Measurements from ENCODE around the gene ZC3H13.

Gene ZC3H13

DNA sequence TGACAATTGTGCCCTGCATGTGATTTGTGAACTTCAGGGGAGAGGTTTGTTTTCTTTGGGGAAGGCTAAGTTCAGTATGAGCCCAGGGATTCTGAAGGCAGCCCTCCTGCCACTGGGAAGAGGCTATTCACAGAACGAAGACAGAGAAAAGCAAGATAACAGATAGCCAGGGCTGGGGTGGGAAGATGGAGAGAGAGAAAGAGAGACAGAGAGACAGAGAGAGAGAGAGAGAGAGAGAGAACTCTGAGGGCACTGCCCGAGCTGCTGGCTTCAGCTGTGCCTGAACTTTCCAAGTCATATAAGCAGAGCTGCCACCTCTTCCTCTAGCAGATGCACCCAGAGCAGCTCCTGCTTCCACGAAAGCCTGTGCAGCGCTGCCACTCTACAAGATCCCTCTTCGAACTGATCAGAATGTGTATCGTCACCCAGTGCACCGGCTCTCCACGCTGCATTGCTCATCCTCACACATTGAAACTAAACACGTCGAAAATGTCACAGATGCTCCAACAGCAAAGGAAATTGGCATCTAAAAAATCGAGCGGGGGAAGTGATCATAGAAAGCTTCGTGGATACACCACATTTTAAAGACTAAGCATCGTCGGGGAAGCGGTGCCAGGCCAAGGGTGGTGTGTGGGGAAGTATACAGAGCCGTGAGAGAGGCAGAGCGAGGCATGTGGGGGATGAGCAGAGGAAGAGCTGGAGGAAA is 119.2 kb downstream of the ZC3H13 start:
- no peak for DNase-seq

- peak; percentile 60 to 71 (median 65) for DNase-seq
Measured at GRCh38 chr13:45932676-45933075, 119.9 kb downstream of the ZC3H13 start.

- DNase-seq, result no peak
Measured at GRCh38 chr13:45932172-45932571, 120.4 kb downstream of the ZC3H13 start.

DNA sequence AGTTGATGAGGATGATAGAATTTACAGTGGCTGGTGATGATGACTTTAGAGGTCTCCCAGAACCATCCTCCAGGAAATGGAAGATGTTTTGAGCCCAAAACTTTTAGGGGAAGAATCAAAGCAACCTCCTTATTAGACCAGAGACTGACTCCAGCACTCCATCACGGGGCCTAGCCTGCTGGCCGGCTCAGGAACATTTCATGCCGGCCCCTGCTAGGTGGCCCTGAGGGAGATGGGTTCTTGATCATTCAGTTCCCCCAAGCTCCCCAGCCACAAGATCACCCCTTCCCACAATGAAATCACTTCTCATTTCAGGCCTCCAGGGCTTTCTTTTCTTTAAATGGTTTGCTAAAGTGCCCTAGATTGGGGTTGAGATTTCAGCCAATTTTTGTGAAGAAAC is 121.3 kb downstream of the ZC3H13 start:
- DNase-seq, result no peak

- DNase-seq, result no peak
Measured at GRCh38 chr13:45930177-45930576, 122.4 kb downstream of the ZC3H13 start.

DNA sequence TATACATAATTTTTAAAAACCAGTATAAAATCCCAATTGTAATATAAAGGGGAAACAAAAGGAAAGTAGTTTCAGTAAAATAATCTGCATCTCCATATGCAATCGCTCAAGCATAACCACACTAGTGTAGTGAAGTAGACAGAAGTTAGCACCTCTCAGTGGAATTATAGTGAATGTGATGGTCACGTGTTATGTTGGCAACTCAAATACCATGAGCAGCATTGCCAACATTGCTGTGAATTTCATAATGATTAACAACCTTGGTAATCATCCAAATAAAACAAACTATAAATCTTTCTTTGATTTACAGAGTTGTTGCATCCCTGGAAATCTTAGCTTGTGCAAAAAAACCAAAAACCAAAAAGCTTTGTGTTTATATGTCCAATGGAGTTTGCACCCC is 123.7 kb downstream of the ZC3H13 start:
- no peak for DNase-seq

DNA sequence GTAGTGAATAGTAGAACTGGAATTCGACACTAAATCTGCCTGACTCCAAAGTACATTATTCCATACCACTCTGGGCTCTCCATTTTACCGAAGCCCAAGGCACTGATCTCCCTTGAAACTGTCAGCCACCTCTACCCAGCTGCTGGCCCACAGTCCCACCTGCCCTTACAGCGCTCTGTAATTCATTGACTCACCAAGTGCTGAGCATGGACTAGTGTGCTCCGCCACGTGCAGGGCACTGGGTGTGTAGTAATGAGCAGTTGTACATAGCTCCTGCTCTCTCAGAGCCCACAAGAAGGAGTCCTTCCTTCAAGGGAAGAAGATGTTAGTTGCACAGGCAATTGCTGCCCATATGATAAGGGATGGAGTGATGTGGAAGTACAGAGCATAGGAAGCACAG is 124.4 kb downstream of the ZC3H13 start:
- no peak for DNase-seq

- no peak for DNase-seq
Measured at GRCh38 chr13:45926741-45927140, 125.8 kb downstream of the ZC3H13 start.

DNA sequence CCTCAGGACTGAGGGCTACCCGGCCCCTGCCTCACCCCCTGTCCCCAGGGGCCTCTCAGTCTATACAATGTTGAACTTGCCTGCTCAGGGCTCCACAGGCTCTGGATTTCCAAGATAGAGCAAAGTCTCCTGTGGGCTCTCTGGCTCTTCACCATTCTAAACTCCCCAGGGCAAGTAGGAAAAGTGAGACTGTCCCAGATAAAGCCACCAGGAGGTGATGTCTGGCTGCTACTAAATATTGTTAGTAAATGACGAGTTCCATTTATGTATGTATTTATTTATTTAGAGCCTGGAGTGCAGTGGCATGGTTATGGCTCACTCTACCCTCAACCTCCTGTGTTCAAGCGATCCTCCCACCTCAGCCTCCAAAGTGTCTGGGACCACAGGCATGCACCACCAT is 127.4 kb downstream of the ZC3H13 start:
- DNase-seq, result peak in 2 of 3 donors; percentile 21 to 38

GRCh38 chr13:45921162-45921736 is 131.3 kb downstream of the ZC3H13 start:
- DNase-seq, result no peak

DNA sequence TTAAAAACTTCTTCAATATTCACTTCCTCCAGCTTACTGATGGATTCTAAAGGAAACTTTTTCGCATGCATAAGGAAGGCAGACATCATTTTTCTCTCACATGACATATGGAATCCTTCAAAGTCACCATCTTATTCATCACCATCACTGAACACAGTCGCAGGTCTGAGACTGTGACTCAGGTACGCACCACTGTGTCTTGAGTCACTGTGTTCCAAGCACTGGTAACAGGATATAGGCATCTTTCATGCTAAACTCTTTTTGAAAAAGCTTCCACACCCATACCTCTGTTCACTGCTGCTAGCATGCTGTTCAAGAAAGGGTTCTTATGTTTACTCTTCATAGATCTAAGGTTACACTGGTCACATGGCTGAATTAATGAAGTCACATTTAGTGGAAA is 133.9 kb downstream of the ZC3H13 start:
- DNase-seq, result no peak

DNA sequence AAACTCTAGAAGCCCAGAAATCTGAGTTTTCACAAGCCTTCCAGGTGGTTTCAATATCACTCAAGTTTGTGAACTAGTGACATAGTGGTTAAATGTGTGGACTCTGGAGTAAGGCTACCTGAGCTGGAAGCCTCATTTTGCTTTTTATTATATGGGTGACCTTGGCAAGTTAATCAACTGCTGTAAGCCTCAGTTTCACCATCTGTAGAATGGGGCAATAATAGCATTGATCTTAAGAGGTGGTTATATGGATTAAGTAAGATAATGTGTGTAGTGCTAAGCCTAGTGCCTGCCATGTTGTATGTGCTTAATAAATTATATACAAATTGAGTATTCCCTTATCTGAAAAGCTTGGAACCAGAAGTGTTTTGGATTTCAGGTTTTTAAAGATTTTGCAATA is 135.5 kb downstream of the ZC3H13 start:
- DNase-seq, result no peak

DNA sequence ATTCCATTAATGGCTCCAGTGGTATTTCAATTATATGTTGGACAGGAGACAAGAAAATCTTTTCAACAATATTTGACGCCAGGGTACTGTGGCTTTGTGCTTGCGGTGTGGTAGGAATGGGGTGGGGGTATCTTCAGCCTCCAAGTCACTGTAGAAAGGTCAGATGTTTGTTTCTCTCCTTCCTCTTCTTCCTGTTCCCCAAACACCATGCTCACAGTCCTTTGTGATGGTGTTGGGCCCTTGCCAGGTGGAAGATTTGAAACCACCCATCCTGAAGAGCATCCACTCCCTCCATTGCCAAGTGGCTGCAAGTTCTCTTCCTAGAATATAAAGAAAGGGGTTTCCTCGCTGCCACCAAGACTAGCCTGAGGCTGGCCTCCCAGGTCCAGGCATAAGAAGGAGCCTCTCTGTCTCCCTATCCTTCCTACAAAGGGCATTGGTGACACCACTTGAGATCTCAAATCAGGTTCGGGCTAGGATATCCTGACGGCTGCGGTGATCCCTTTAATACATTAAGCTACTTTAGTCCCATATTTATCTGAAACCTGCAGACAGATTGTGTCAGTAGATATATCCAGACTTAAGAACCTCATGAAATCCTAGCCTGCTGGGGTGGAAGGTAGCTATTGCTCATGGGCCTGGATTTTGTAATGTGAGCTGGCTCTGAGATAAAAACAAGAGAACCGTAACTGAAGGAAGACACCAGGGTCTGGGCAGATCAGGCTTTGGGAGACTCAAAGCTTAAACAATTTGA is 136.7 kb downstream of the ZC3H13 start:
- no peak for DNase-seq

- DNase-seq, result no peak
Measured at GRCh38 chr13:45909673-45910072, 142.9 kb downstream of the ZC3H13 start.

GRCh38 chr13:45909089-45909488 is 143.5 kb downstream of the ZC3H13 start:
- no peak for DNase-seq

DNA sequence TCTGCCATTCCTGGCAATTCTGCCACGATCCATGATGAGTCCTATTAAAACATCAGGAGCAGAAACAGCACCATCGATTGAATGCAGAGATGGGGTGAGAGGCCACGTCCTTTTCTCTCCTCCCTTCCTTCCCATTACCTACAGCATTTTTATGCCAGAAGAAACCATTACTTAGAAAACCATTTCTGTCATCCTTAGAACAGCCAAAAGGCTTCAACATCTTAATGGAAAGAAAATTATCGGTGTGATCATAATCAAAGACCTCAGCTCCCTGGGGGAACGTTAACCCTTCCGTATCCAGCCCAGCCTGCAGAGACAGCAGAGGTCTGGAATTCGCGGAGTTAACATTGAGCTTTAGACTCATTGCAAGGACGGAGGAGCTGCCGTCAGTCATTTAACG is 145.0 kb downstream of the ZC3H13 start:
- DNase-seq, result no peak

Measured in suppressor macrophage treated with lipopolysaccharide for 1 hour (primary cell).